CD4-positive, alpha-beta T cell treated with Interleukin-21 for 1 hour (primary cell): Measurements from ENCODE around the gene TMEM200A.
"Not testable (repeated sequence)": the region's sequence is repeated elsewhere in the genome, so short reads cannot be mapped to it uniquely, and the experiment has no call there.

Source experiments
- DNase-seq: peaks from one replicate; pipeline ENCODE4 v3.0.0-alpha.2; 2020

TMEM200A gene

GRCh38 chr6:130365166-130366106, at the start of gene TMEM200A:
TMEM200A (plus strand) TSS chr6:130366017; CDS start chr6:130440423, 74,406 bp downstream.
- DNase-seq = peak; percentile 49

GRCh38 chr6:130320908-130321307, 44.9 kb upstream of the TMEM200A start:
- no peak for DNase-seq

- peak; percentile 72 for DNase-seq
These were observed 43.0 kb upstream of the TMEM200A start for GRCh38 chr6:130322673-130323268.

- no peak for DNase-seq
These were observed 41.2 kb upstream of the TMEM200A start for GRCh38 chr6:130324657-130325056.

GRCh38 chr6:130326496-130326895, 39.3 kb upstream of the TMEM200A start:
- DNase-seq = no peak

GRCh38 chr6:130337534-130337933, 28.3 kb upstream of the TMEM200A start:
- DNase-seq = no peak

- not testable (repeated sequence) for DNase-seq
These were observed 19.5 kb upstream of the TMEM200A start for GRCh38 chr6:130346324-130346723.

- no peak for DNase-seq
These were observed 11.5 kb upstream of the TMEM200A start for GRCh38 chr6:130354322-130354721.

GRCh38 chr6:130355572-130355971, 10.2 kb upstream of the TMEM200A start:
- DNase-seq = no peak

- DNase-seq = no peak
These were observed 8.4 kb upstream of the TMEM200A start for GRCh38 chr6:130357436-130357835.

- DNase-seq = no peak
These were observed 6.1 kb upstream of the TMEM200A start for GRCh38 chr6:130359736-130360135.

GRCh38 chr6:130362128-130362527, 3.7 kb upstream of the TMEM200A start:
- no peak for DNase-seq

GRCh38 chr6:130364224-130364780, 1.5 kb upstream of the TMEM200A start:
- DNase-seq = no peak

- peak; percentile 30 for DNase-seq
These were observed 539 bp downstream of the TMEM200A start for GRCh38 chr6:130366107-130367005.

GRCh38 chr6:130367767-130368166, 1.9 kb downstream of the TMEM200A start:
- no peak for DNase-seq

- DNase-seq = no peak
These were observed 2.8 kb downstream of the TMEM200A start for GRCh38 chr6:130368576-130368975.

GRCh38 chr6:130369831-130370230, 4.0 kb downstream of the TMEM200A start:
- no peak for DNase-seq

- DNase-seq = no peak
These were observed 6.2 kb downstream of the TMEM200A start for GRCh38 chr6:130371921-130372420.

GRCh38 chr6:130372786-130373185, 7.0 kb downstream of the TMEM200A start:
- DNase-seq = no peak

GRCh38 chr6:130373992-130374391, 8.2 kb downstream of the TMEM200A start:
- no peak for DNase-seq

- no peak for DNase-seq
These were observed 11.1 kb downstream of the TMEM200A start for GRCh38 chr6:130376936-130377335.

GRCh38 chr6:130377371-130377770, 11.6 kb downstream of the TMEM200A start:
- no peak for DNase-seq

GRCh38 chr6:130377915-130378314, 12.1 kb downstream of the TMEM200A start:
- DNase-seq = no peak
